HG03432 (cell line): ENCODE results near the gene BLOC1S6.

Source experiments
- ATAC-seq: cut with Tn5 transposase; IDR thresholded peaks from one replicate; pipeline ENCODE4 v1.9.1; 2021; ENCODE audit warnings: mild to moderate bottlenecking, moderate library complexity; ENCODE audit not compliant: unreplicated experiment

Gene BLOC1S6, protein sequence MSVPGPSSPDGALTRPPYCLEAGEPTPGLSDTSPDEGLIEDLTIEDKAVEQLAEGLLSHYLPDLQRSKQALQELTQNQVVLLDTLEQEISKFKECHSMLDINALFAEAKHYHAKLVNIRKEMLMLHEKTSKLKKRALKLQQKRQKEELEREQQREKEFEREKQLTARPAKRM

DNA sequence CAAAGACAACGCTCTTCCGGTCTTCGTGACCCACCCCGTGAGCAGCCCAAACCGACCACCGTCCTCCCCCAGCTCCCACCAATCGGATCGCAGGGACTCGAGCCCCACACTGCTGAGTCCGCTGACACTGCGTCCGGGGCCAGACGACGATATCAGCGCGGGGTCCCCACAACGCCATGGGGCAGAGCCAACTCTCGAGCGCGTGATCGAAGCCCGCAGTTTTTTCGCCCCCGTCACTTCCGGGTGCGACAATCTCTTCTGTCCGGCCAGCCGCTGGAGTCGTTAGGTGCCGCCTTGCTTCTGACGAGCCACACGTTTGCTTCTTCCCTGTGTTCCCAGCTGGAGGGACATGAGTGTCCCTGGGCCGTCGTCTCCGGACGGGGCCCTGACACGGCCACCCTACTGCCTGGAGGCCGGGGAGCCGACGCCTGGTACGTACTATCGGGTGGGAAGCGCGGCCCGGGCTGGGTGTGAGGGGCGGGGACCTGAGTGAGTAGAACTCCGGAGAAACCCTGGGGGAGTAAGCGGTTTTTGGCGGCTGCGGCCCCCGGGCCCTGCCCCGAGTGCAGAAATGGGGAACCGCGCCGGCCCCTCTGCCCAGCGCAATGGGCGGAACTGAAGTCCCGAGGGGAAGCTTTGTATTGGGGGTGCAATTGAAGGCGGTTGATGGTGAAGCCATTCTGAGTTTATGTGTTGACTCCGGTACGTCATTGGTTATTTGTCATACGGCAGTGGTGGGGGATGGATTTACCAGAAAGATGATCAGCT is at the start of gene BLOC1S6:
TSS of gene BLOC1S6 (plus strand) at position 285 of the 768 bp plus-strand sequence. CDS start at position 350, 65 bp downstream.
- peak; percentile 83 for ATAC-seq

- no peak for ATAC-seq
Observed at GRCh38 chr15:45539680-45540079, 47.5 kb upstream of the BLOC1S6 start.

GRCh38 chr15:45540531-45540930 is 46.6 kb upstream of the BLOC1S6 start:
- ATAC-seq, result no peak

GRCh38 chr15:45543051-45543450 is 44.1 kb upstream of the BLOC1S6 start:
- ATAC-seq, result no peak

DNA sequence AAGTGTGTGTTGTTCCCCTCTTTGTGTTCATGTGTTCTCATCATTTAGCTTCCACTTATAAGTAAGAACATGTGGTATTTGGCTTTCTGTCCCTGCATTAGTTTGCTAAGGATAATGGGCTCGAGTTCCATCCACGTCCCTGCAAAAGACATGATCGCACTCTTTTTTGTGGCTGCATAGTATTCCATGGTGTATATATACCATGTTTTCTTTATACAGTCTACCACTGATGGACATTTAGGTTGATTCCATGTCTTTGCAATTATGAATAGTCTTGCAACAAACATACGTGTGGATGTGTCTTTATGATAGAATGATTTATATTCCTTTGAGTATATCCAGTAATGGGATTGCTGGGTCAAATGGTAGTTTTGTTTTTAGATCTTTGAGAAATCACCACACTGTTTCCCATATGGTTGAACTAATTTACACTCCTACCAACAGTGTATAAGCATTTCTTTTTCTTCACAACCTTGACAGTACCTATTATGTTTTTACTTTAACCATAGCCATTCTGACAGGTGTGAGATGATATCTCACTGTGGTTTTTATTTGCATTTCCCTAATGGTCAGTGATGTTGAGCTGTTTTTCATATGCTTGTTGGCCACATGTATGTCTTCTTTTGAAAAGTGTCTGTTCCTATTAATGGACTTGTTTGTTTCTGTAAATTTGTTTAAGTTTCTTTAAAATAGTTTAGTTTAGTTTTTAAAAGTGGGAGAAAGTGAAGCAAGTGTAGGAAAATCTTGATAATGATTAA is 42.7 kb upstream of the BLOC1S6 start:
- ATAC-seq, result no peak

GRCh38 chr15:45546789-45547188 is 40.4 kb upstream of the BLOC1S6 start:
- no peak for ATAC-seq

DNA sequence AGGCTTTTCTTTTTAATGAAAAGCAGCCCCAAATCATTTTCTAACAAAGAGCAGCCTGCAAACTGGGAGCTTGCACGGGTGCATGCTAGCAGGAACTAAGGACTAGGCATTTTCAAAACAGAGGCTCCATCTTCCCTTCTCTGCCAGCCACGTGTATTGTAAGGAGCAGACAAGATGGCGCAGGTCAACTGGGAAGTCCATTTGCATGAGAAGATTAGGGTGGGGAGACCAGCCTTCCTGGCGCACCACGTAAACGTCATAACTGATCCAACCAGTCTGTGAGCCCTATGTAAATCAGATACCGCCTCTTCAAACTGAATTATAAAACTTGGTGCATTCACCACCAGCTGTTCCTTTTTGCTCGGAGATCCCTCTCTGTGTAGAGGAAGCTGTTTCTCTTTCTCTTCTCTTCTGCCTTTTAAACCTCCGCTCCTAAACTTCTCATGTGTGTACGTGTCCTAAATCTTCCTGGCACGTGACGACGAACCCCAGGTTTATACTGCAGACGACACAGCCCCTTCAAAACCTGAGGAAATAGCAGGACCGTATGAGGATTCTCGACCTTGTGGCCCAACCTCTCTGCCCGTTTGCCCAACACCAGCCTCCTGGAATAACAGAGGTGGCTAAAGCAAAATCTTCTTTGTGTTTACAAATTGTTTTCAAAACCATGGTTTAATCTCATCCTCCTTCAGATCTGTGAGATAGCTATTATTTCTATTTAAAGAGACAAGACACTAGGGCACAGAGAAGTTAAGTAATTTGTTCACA is 38.2 kb upstream of the BLOC1S6 start:
- no peak for ATAC-seq

DNA sequence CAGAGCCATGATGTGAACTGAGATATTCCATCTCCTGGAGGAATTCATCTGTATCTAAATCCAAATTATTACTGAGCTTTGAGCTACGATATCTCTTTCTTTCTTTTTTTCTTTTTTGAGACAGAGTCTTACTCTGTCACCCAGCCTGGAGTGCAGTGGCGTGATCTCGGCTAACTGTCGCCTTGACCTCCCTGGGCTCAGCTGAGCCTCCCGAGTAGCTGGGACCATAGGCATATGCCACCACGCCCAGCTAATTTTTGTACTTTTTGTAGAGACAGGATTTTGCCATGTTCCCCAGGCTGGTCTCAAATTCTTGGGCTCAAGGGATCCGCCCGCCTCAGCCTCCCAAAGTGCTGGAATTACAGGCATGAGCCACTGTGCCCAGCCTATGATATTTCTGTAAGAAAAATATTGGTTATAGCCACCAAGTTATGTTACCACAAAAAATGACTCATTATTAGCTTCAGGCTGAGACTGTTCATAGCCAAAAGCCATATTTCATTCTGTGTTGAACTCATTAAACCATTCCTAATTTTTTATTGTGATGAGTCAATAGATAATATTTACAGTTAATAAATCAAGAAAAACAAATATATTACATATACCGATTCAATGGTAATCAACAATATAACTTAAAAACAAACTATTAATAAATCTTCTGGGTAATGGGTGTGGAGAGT is 37.5 kb upstream of the BLOC1S6 start:
- no peak for ATAC-seq

- ATAC-seq, result no peak
Observed at GRCh38 chr15:45550436-45550835, 36.7 kb upstream of the BLOC1S6 start.

- ATAC-seq, result no peak
Observed at GRCh38 chr15:45551676-45552075, 35.5 kb upstream of the BLOC1S6 start.

DNA sequence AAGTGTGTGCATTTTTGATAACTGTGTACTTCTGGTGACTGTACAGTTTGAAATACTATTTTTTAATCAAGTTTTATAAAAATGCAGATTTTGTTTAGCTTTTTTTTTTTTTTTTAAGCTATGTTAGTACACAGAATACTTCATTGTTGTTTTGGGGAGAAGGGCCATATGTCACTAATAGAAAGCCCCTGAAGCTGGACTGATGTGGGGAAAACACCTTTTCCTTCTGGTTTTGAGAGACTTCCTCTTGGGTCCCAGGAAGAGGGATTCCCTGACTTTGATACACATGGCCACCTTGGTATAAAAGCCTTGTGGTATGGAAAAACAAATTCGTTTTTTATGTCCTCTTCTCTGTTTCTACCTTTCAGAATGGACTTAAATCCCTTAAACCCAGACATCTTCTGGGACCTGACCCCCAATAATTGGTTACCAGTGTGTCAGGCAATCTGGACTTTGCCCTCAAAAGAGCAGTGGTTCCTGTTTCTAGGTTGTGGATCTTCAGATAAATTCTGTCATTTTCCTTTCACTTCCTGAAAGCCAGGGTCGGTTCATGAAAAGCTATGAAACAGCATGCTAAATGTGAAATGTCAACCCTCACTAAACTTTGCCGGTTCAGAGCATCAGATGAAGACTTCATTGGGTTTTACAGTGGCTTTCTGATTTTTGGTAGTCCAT is 31.1 kb upstream of the BLOC1S6 start:
- ATAC-seq, result no peak

DNA sequence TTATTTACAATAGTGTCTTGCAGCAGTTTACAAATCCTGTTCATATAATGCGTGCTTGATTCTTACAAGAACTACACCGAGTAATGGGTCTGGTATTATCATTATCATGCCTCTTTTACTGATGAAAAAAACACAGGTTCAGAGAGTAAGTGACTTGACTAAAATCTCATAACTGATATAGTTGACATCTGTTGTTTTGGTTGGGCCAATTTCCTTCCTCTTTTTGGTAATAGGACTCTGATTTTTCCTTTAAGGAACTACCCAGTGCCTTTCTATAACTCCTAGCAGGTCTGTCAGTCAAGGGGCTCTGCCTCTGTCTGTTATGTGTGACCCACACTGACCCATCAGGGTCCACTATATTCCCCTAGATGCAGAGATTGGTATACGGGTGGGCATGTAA is 14.6 kb upstream of the BLOC1S6 start:
- ATAC-seq, result no peak

GRCh38 chr15:45573961-45574629 is 13.1 kb upstream of the BLOC1S6 start:
- ATAC-seq, result no peak

GRCh38 chr15:45581919-45582318 is 5.3 kb upstream of the BLOC1S6 start:
- ATAC-seq, result no peak

DNA sequence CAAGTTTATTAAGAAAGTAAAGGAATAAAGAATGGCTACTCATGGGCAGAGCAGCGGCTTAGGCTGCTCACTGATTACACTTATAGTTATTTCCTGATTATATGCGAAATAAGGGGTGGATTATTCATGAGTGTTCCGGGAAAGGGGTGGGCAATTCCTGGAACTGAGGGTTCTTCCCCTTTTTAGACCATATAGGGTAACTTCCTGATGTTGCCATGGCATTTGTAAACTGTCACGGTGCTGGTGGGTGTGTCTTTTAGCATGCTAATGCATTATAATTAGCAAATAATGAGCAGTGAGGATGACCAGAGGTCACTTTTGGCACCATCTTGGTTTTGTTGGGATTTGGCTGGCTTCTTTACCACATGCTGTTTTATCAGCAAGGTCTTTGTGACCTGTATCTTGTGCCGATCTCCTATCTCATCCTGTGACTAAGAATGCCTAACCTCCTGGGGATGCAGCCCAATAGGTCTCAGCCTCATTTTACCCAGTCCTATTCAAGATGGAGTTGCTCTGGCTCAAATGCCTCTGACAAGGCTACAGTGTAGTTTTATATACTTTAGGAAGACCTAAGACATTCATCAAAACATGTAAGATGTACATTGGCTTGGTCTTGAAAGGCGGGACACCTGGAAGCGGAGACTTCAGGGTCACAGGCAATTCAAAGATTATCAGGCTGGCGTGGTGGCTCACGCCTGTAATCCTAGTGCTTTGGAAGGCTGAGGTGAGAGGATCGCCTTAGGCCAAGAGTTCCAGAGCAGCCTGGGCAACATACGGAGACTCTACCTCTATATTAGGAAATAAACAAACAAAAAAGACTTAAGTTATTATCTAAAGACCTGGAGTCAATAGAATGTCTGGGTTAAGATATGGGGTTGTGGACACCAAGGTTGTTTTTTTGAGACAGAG is 3.2 kb upstream of the BLOC1S6 start:
- ATAC-seq, result no peak

DNA sequence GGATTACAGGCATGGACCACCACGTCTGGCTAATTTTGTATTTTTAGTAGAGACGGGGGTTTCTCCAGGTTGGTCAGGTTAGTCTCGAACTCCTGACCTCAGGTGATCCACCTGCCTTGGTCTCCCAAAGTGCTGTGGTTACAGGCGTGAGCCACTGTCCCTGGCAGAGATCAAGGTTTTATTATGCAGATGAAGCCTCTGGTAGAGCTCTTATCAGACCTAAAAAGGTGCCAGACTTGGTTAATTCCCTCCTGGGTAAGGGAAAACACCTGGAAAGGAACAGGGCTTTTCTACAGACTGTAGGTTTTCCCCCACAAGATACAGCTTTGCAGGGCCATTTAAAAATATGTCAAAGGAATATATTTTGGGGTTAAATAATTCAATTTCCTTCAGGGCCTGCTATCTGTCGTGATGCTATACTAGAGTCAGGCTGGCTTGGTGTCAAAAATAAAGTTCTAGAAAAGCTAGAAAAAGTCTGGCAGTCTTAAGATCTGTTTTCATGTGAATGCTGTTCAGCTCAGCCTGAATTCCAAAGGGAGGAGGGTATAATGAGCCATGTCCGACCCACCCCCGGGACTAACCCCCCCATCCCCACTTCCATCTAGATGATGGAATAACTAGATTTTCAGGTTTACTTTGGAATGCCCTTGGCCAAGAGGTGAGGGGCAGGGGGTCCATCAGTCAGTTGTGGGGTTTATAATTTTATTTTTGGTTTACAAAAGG is 1.9 kb upstream of the BLOC1S6 start:
- no peak for ATAC-seq

DNA sequence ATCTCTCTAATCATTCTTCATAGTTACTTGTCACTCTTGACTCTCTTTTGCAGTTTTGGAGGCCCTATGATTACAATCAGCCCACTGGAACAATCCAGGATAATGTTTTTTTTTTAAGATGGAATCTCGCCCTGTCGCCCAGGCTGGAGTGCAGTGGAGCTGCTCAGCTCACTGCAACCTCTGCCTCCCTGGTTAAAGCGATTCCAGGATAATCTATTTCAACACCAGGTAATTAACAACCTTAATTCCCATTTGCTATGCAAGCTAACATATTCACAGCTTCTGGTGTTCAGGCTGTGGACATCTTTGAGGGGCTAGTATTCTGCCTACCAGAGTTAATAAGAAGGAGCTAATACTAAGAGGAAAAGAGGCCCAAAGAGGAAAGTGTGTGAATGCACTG is 1.1 kb upstream of the BLOC1S6 start:
- ATAC-seq, result no peak

DNA sequence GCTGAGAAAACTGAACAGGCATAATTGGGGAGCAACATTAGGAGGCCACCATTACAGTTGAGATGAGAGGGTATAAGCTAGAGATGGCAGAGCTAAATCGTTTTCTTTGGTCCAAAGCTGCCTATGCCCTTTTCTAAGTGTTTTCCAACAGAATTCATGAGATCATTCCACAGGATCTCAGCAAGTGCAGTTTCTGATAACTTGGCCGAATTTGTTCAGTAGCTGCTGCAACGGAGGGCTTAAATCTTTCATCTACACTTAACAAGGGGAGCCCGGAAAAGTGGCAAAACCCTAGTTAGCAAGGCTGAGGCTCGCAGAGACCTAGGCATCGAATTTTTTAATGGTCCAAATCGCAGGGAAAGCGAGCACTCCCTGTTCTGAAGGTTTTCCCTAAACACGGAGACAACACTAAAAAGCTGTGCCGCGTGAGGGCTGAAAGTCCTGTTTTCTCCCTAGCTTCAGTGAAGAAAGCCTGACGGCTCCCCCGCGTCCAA is 531 bp upstream of the BLOC1S6 start:
- ATAC-seq, result peak; percentile 5
